Mesendoderm (in vitro differentiated cells): ENCODE results near the gene MYH10.
A peak's percentile ranks its signal among the peaks of the same experiment; 100 is the strongest.

Experiments used
- DNase-seq: peaks from one replicate; pipeline ENCODE4 v3.0.0; 2013
- H2AK5ac ChIP-seq: 2 replicates; pipeline ENCODE4 v1.6.1; 2013; ENCODE audit warnings: low read length, inconsistent platforms
- H2BK120ac ChIP-seq: 2 replicates; pipeline ENCODE4 v1.6.1; 2013; ENCODE audit warnings: low read depth, mild to moderate bottlenecking, low read length, moderate library complexity, mixed read lengths
- H2BK15ac ChIP-seq: replicated peaks from 2 replicates; pipeline ENCODE4 v1.6.1; 2013; ENCODE audit warnings: low read depth, mild to moderate bottlenecking, moderate library complexity
- H2BK5ac ChIP-seq: 2 replicates; pipeline ENCODE4 v1.6.1; 2013; ENCODE audit warnings: low read length, inconsistent platforms
- H3K18ac ChIP-seq: 2 replicates; pipeline ENCODE4 v1.6.1; 2013; ENCODE audit warnings: mild to moderate bottlenecking, low read length, mixed read lengths
- H3K23ac ChIP-seq: one replicate; pipeline ENCODE4 v1.6.1; 2013; ENCODE audit warnings: low read length
- H3K27ac ChIP-seq: 2 replicates; pipeline ENCODE4 v1.5.1; 2013; ENCODE audit warnings: low read depth, mild to moderate bottlenecking, inconsistent platforms, low read length, moderate library complexity
- H3K27me3 ChIP-seq: 2 replicates; pipeline ENCODE4 v1.6.1; 2013; ENCODE audit warnings: low read length, control low read depth, mild to moderate bottlenecking, inconsistent platforms; ENCODE audit not compliant: insufficient read depth, poor library complexity
- H3K36me3 ChIP-seq: 2 replicates; pipeline ENCODE4 v1.6.1; 2013; ENCODE audit warnings: low read length, inconsistent platforms; ENCODE audit not compliant: control insufficient read depth, insufficient read depth
- H3K4ac ChIP-seq: one replicate; pipeline ENCODE4 v1.6.1; 2013; ENCODE audit warnings: low read depth, mild to moderate bottlenecking, low read length, moderate library complexity
- H3K4me1 ChIP-seq: 2 replicates; pipeline ENCODE4 v1.6.1; 2013; ENCODE audit warnings: low read depth, low read length, inconsistent platforms; ENCODE audit not compliant: control insufficient read depth
- H3K4me2 ChIP-seq: 2 replicates; pipeline ENCODE4 v1.6.1; 2013; ENCODE audit warnings: low read length
- H3K4me3 ChIP-seq: 2 replicates; pipeline ENCODE4 v1.5.1; 2013; ENCODE audit warnings: mild to moderate bottlenecking, low read length
- H3K56ac ChIP-seq: one replicate; pipeline ENCODE4 v1.6.1; 2013; ENCODE audit warnings: low read length
- H3K79me1 ChIP-seq: 2 replicates; pipeline ENCODE4 v1.6.1; 2013; ENCODE audit warnings: low read length, inconsistent platforms
- H3K79me2 ChIP-seq: 2 replicates; pipeline ENCODE4 v1.6.1; 2013; ENCODE audit warnings: mild to moderate bottlenecking, low read length; ENCODE audit not compliant: control insufficient read depth, insufficient read depth
- H3K9ac ChIP-seq: 2 replicates; pipeline ENCODE4 v1.6.1; 2013; ENCODE audit warnings: low read length, inconsistent platforms
- H4K5ac ChIP-seq: one replicate; pipeline ENCODE4 v1.6.1; 2013; ENCODE audit warnings: low read length
- H4K8ac ChIP-seq: one replicate; pipeline ENCODE4 v1.6.1; 2013; ENCODE audit warnings: low read depth, mild to moderate bottlenecking, control low read depth, low read length, moderate library complexity
- WGBS: extraction: QIAGEN DNeasy Blood & Tissue Kit; methylation state at CpG from one replicate; pipeline ENCODE4 v1.1.7; 2013; ENCODE audit warnings: low lambda C conversion rate, missing lambda C conversion rate; ENCODE audit not compliant: insufficient coverage; ENCODE audit errors: extremely low coverage; 5-methylcytosine and 5-hydroxymethylcytosine counted together

Gene MYH10

DNA sequence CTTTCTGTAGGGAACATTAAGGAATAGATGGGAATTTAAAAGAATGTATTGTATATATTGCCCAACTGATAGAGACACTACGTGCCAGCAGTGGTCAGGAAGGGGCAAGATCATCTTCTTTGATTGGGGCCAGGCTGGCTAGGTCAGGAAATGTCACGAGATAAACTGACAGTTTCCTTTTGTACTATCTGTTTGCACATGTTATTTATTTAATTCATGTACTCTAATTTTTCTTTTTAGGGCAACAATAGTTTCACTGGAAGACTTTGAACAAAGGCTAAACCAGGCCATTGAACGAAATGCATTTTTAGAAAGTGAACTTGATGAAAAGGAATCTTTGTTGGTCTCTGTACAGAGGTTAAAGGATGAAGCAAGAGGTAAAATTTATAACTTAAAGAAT, 182.2 kb downstream of the MYH10 start:
- DNase-seq = no peak
- Histone ChIP-seq H3K27me3 (no peaks in the 10 kb centered on the region), H3K4ac (no peak overlapping the region), H3K79me2 (peaks cover 2% of the 10 kb centered on the region), H3K4me2 (no peak overlapping the region), H2AK5ac (no peak overlapping the region), H2BK5ac (no peak overlapping the region), H4K5ac (no peak overlapping the region), H3K36me3 (peaks cover 4% of the 10 kb centered on the region), H3K4me1 (no peaks in the 10 kb centered on the region), H3K18ac (no peak overlapping the region), H3K56ac (no peak overlapping the region), H3K27ac (no peak overlapping the region), H3K4me3 (no peak overlapping the region), H3K9ac (no peak overlapping the region), H2BK120ac (no peak overlapping the region), H3K79me1 (peaks cover 8% of the 10 kb centered on the region), H4K8ac (no peak overlapping the region), H2BK15ac (no peak overlapping the region), H3K23ac (no peak overlapping the region)
- no CpG with 5 or more reads among the region's 3 CpGs for WGBS

DNA sequence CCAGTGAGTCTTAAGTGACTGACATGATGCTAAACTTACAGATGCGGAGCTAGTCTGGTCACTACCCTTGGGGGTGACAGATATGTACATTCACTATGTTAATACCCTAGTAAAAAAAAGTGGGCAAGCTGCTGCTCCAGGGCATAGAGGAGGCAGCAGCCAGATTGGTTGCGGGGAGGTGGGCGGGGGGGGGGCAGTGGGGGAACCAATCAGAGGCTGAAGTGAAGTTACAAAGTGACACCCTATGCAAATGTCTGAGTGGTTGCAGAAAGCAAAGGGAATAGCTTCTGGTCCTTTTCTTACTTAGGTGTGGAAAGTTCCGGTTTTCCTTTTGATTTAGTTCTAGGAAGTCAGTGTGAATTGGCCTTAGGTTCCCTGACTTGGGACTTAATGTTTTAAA, 182.7 kb downstream of the MYH10 start:
- H2BK15ac ChIP-seq = no peak overlapping the region
- peak; percentile 75 for DNase-seq
- H3K27ac ChIP-seq = no peak overlapping the region
- H3K36me3 ChIP-seq = peaks cover 4% of the 10 kb centered on the region
- H3K18ac ChIP-seq = no peak overlapping the region
- H3K56ac ChIP-seq = no peak overlapping the region
- no peak overlapping the region for H3K4me3 ChIP-seq
- H3K4me2 ChIP-seq = no peak overlapping the region
- no peak overlapping the region for H4K8ac ChIP-seq
- H2BK5ac ChIP-seq = no peak overlapping the region
- no CpG with 5 or more reads among the region's 4 CpGs for WGBS
- no peak overlapping the region for H3K4ac ChIP-seq
- no peak overlapping the region for H2AK5ac ChIP-seq
- no peak overlapping the region for H3K23ac ChIP-seq
- H3K79me1 ChIP-seq = peaks cover 11% of the 10 kb centered on the region
- H3K27me3 ChIP-seq = no peaks in the 10 kb centered on the region
- H3K9ac ChIP-seq = no peak overlapping the region
- H3K4me1 ChIP-seq = no peaks in the 10 kb centered on the region
- peaks cover 5% of the 10 kb centered on the region for H3K79me2 ChIP-seq
- H2BK120ac ChIP-seq = no peak overlapping the region
- no peak overlapping the region for H4K5ac ChIP-seq

DNA sequence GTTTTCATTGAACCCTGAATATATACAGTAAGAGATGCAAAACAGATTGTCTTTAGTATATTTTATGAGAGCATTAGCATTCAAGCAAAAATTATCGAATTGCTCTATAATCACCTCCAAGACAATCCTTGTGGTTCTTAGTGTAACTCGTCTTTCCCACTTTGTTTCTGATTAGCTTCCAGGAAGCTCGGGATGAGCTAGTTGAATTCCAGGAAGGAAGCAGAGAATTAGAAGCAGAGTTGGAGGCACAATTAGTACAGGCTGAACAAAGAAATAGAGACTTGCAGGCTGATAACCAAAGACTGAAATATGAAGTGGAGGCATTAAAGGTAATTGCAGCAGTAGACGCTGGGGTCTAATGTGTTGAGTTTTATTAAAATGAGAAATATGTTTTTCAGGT, 185.0 kb downstream of the MYH10 start:
- Histone ChIP-seq H2BK15ac (no peak overlapping the region), H4K5ac (no peak overlapping the region), H3K4ac (no peak overlapping the region), H3K79me1 (peaks cover 18% of the 10 kb centered on the region), H2BK120ac (no peak overlapping the region), H3K4me2 (no peak overlapping the region), H3K9ac (no peak overlapping the region), H3K36me3 (peaks cover 4% of the 10 kb centered on the region), H2BK5ac (no peak overlapping the region), H3K79me2 (peaks cover 20% of the 10 kb centered on the region), H3K27me3 (no peaks in the 10 kb centered on the region), H3K27ac (no peak overlapping the region), H3K18ac (no peak overlapping the region), H3K4me1 (no peaks in the 10 kb centered on the region), H2AK5ac (no peak overlapping the region), H4K8ac (no peak overlapping the region), H3K23ac (no peak overlapping the region), H3K56ac (no peak overlapping the region), H3K4me3 (no peak overlapping the region)
- no CpG with 5 or more reads among the region's 4 CpGs for WGBS
- DNase-seq = no peak

DNA sequence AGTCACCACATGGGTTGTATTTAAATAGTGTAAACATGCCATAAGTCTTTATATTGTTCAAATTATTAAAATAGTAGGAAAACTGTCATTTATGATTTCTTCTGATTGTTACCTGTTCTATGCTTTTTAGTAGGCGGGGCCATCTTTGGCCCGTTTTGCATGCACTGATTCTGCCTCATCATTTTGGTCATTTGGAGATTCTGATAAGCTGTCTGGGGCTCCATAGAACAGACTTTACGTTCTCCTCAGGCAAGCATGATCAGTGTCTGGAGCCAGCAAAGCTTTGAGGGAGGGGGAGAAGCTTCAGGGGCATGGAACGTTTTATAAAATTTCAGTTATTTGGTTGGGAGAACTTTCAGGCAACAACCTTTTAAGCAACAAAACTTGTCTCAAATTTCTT, 186.0 kb downstream of the MYH10 start:
- Histone ChIP-seq H3K56ac (no peak overlapping the region), H3K27me3 (no peaks in the 10 kb centered on the region), H3K9ac (no peak overlapping the region), H3K27ac (no peak overlapping the region), H3K36me3 (peaks cover 4% of the 10 kb centered on the region), H3K18ac (no peak overlapping the region), H3K79me2 (peaks cover 26% of the 10 kb centered on the region), H2BK5ac (no peak overlapping the region), H3K79me1 (peaks cover 20% of the 10 kb centered on the region), H4K8ac (peak overlapping the region; percentile 13), H4K5ac (no peak overlapping the region), H3K4me3 (no peak overlapping the region), H3K4ac (no peak overlapping the region), H2BK15ac (no peak overlapping the region), H3K4me1 (no peaks in the 10 kb centered on the region), H3K4me2 (no peak overlapping the region), H2AK5ac (no peak overlapping the region), H2BK120ac (no peak overlapping the region), H3K23ac (no peak overlapping the region)
- DNase-seq = no peak
- WGBS = no CpG with 5 or more reads among the region's 4 CpGs

DNA sequence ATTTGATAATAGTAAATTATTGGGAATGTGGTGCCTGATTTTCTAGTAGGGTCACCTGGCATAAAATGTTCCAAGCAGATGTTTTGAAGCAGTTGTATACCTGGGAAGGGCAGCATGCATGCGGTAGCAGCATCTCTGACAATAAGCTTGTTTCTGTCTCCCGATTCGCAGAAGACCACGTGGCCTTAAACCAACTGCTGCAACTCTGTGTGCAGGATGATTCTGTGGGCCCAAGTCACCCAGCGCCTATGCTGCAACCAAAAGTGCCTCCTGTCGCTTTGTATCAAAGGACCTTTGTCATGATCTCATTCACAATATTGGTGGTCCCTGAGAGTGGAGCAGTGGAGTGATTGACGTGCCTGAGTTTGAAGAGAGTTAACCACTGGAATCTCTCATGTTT, 186.8 kb downstream of the MYH10 start:
- peaks cover 26% of the 10 kb centered on the region for H3K79me2 ChIP-seq
- H2AK5ac ChIP-seq = no peak overlapping the region
- no peak overlapping the region for H3K4me3 ChIP-seq
- H3K4me2 ChIP-seq = no peak overlapping the region
- DNase-seq = no peak
- H3K27me3 ChIP-seq = no peaks in the 10 kb centered on the region
- H3K23ac ChIP-seq = no peak overlapping the region
- no peak overlapping the region for H2BK5ac ChIP-seq
- peaks cover 20% of the 10 kb centered on the region for H3K79me1 ChIP-seq
- H3K56ac ChIP-seq = no peak overlapping the region
- H3K36me3 ChIP-seq = peaks cover 3% of the 10 kb centered on the region
- H3K18ac ChIP-seq = no peak overlapping the region
- H3K9ac ChIP-seq = no peak overlapping the region
- H3K4me1 ChIP-seq = no peaks in the 10 kb centered on the region
- no peak overlapping the region for H4K8ac ChIP-seq
- WGBS = no CpG with 5 or more reads among the region's 7 CpGs
- H3K27ac ChIP-seq = no peak overlapping the region
- no peak overlapping the region for H3K4ac ChIP-seq
- no peak overlapping the region for H2BK15ac ChIP-seq
- no peak overlapping the region for H2BK120ac ChIP-seq
- H4K5ac ChIP-seq = no peak overlapping the region

DNA sequence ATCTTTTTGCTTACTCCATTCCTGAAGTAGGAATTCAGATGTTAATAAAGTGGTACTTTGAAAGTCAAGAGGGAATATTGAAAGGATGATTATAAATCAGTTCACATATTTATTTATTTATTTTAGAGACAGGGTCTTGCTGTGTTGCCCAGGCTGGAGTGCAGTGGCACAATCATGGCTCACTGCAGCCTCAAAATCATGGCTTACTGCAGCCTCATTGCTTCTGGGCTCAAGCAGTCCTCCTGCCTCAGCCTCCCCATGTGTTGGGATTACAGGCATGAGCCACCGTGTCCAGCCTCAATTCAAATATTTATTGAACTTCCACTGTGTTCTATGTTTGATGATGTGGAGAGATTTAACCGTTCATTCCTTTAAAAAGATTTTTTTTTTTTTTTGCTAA, 188.2 kb downstream of the MYH10 start:
- no peak overlapping the region for H3K4ac ChIP-seq
- no CpG with 5 or more reads among the region's 2 CpGs for WGBS
- H3K36me3 ChIP-seq = peaks cover 1% of the 10 kb centered on the region
- H3K23ac ChIP-seq = no peak overlapping the region
- no peak overlapping the region for H3K4me3 ChIP-seq
- no peak overlapping the region for H4K5ac ChIP-seq
- no peak overlapping the region for H2BK120ac ChIP-seq
- no peak overlapping the region for H3K56ac ChIP-seq
- no peak overlapping the region for H2BK5ac ChIP-seq
- H3K9ac ChIP-seq = no peak overlapping the region
- no peak overlapping the region for H2AK5ac ChIP-seq
- H3K18ac ChIP-seq = no peak overlapping the region
- H3K27me3 ChIP-seq = no peaks in the 10 kb centered on the region
- H3K79me1 ChIP-seq = peaks cover 19% of the 10 kb centered on the region
- peaks cover 36% of the 10 kb centered on the region for H3K79me2 ChIP-seq
- no peaks in the 10 kb centered on the region for H3K4me1 ChIP-seq
- no peak overlapping the region for H3K4me2 ChIP-seq
- DNase-seq = no peak
- no peak overlapping the region for H2BK15ac ChIP-seq
- no peak overlapping the region for H3K27ac ChIP-seq
- no peak overlapping the region for H4K8ac ChIP-seq
